HG02759 (cell line): Measurements from ENCODE around the gene C4orf33.
"Not testable (repeated sequence)": the region's sequence is repeated elsewhere in the genome, so short reads cannot be mapped to it uniquely, and the experiment has no call there.

Experiments used
- ATAC-seq: cut with Tn5 transposase; IDR thresholded peaks from one replicate; pipeline ENCODE4 v1.9.1; 2021; ENCODE audit warnings: mild to moderate bottlenecking, moderate library complexity; ENCODE audit not compliant: unreplicated experiment

C4orf33 gene

GRCh38 chr4:129095811-129096454 lies at the start of gene C4orf33:
Gene C4orf33 (plus strand): TSS chr4:129096152. CDS start chr4:129102611, 6,459 bp downstream.
- ATAC-seq, result peak; percentile 45

DNA sequence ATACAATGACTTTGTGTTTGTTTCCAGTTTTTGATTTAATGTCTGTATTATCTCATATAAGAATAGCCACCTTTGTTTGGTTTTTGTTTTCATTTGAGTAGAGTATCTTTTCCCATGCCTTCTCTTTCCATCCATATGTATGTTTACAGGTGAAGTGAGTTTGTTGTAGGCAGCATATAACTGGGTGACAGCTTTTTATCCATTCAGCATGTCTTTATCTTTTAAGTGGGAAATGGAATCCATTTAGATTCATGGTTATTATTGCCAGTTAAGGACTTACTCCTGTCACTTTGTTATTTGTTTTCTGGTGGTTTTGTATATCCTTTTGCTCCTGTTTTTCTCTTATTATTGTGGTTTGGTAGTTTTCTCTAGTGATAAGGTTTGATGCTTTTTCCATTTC lies 36.9 kb upstream of the C4orf33 start:
- no peak for ATAC-seq

- ATAC-seq, result no peak
Measured at GRCh38 chr4:129062580-129062979, 33.4 kb upstream of the C4orf33 start.

DNA sequence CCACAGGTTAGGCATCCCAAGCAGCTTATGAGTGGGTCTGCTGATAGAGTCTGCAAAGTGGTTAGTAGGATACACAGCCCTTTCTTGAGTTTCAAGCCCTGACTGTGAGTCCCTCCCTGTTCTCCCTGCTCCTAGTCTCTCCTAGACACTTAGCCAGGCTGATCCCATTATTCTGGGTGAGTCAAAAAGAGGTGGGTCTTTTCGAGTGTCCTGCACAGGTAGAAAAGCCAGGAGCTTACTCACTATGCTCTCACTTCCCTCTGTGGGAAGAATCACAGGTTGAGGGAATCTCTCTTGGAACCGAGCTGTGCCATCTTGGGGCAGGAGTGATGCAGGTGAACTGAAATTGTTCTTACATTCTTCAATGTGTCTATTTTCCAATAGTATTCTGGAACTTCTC lies 32.3 kb upstream of the C4orf33 start:
- no peak for ATAC-seq

DNA sequence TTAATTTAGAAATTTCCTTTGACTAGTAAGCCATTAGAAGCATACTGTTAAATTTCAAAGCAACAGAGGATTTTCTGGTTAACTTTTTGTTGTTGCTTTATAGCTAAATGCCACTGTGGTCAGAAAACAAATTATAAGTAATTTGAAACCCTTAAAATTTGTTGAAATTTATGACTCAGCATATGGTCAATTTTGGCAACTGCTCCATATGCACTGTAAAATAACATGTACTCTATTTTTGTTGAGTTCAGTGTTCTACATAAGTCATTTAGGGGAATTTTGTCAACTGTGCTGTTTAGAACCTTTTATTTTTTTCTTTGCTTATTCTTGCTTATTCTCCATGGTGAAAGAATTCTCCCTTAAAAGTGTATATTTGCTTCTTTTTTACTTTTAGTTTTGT lies 31.2 kb upstream of the C4orf33 start:
- no peak for ATAC-seq

GRCh38 chr4:129069537-129069936 lies 26.4 kb upstream of the C4orf33 start:
- not testable (repeated sequence) for ATAC-seq

DNA sequence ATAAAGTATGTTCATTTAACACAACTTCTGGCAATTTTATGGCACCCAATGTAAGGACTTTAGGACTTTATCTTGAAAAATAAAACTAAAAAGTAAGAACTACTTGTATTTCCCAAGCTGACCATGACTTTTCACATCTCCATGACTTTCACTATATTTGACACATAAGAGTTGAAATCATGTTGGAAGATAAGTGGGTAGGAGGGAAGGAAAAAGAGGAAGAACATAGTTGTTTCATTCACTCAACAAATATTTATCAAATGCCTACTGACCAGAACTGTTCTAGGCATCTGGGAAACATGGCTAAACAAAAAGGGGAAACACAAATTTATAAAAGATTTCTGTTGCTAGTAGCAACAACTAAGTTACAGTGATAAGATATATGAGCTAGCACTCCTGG lies 18.6 kb upstream of the C4orf33 start:
- no peak for ATAC-seq

DNA sequence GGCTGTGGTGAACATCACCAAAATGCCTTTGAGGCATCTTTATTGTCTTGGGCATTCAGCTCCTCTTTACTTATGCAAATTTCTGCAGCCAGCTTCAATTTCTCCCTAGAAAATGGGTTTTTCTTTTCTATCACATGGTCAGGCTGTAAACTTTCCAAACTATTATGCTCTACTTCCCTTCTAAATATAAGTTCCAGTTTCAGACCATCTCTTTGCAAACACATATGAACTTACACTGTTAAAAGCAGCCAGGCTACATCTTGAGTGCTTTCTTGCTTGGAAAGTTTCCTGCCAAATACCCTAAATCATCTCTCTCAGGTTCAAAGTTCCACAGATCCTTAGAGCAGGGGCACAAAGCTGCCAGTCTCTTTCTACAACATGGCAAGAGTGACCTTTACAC lies 15.8 kb upstream of the C4orf33 start:
- ATAC-seq, result no peak

DNA sequence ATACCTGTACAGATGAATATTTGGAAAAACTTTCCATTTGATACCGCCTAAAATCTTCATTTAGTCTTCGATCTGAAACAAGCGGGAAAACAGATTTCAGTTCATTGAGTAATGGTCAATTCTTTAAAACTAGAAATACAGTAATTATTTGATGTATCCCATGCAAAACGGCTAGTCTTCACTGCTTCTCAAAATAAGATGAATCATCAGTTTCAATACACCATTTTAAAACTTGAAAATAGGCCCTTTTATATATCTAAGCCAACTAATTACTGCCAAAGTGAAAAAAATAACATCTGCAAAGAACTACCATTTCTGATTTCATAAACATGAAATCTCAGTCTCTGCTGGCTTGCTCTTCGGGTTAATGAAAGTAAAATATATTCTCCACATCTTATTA lies 13.7 kb upstream of the C4orf33 start:
- ATAC-seq, result no peak

DNA sequence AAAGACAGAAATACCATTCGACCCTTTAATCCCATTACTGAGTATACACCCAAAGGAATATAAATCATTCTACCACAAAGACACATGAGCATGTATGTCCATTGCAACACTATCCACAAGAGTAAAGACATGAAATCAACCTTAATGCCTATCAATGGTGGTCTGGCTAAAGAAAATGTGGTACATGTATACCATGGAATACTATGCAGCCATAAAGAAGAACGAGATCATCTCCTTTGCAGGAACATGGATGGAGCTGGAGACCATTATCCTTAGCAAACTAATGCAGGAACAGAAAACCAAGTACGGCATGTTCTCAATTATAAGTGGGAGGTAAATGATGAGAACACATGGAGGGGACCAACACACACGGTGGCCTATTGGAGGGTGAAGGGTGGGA lies 10.5 kb upstream of the C4orf33 start:
- no peak for ATAC-seq

GRCh38 chr4:129087516-129087915 lies 8.4 kb upstream of the C4orf33 start:
- no peak for ATAC-seq

DNA sequence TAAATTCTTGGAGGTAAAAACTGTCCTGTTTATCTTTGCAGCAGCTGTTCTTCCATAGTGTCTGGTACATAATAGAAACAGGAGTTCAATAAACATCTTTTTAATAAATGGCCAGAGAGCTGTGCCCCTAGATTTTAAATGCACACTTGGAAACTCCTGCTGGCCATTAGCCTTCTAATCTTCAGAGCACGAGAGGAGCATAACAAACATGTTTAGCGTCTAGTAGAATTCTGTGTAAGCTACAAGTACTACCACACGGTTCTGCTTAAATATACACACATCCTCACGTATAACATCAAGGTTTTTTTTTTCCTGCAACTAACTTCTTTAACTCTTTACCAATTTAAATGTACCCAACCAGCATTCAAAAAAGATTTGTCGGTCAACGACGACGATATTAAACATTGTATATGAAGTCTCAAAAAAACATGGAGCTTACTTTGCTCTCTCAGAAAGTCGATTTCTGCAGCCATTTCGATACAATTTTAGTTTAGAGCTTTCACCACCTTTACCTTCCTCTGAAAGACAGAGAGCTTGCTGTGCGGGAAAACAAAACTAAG lies 3.2 kb upstream of the C4orf33 start:
- ATAC-seq, result no peak

DNA sequence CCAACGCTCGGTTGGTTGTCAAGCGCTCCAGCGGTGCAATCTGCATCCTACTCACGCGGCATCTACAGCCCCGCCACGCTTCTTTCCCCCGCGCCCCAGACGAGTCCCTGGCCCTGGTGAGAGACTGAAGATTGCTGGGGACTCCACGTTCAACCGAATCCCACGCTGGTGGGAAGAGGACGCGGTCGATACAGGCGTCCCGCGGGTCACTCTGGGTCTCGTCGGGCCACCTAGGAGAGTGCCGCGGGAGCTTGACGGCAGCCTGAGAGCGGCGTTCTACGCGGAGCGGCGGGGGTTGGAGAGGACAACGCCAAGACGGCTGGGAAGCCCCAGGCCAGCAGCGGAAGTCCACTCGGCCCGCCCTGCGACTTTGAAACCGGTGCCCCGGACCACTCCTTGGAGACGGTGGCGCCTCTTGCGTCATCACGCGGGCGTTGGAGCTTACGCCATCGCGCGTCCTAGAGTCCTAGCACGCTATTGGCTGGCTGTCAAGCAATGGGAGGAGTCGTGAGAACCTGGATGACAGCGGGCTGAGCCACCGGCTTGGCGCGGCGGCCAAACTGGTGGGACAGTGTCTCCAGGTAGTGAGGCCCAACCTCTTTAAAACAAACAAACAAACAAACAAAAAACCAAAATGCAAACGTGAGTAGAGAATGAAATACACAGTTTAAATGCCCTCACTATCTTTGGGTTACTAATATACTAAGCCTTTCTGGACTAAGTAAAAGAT lies 2.6 kb upstream of the C4orf33 start, which contains the start of gene SCLT1:
Gene SCLT1, minus strand, starts transcription at position 349 of the 730 bp plus-strand sequence. CDS start 436 bp downstream, outside the sequence.
- ATAC-seq, result peak; percentile 92

- no peak for ATAC-seq
Measured at GRCh38 chr4:129094347-129094746, 1.6 kb upstream of the C4orf33 start.

GRCh38 chr4:129098531-129099001 lies 2.6 kb downstream of the C4orf33 start:
- ATAC-seq, result no peak

DNA sequence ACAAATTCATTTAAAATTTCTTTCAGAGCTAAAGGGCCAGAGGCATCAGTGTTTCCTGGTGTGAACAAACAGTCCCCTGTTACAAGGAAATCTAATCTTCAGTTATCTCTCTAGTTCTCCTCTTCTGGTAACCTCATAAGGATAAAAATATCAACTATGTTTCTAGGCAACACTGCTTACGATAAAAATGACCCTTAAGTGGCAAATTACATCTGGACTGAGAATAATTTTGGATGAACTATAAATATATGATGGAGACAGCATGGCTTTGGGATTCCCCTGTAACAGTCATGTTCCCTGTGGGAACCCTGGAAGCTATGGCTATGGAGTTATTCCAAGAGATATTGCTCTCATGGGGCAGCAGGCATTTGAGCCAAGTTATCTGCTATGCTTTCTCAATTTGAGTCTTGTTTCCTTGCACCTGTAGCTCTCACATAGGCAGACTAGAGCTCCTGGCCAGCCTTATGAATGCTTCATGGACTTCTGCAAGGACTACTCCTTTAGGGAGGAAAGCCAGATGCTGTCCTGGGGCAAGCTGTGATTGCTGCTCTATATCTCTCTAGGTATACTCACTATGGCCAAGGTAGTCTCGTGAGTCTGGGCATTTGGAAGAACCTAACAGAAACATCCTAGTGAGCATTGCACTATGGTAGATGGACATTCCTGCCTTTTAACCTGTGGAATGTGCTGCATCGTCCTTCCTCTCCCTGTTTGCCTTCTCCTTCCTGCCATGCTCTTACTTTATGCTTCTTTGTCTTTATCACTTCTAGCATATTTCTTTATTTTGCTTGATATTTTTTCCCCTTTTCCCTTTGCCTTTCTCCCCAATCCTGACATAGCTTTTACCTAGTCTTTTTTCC lies 14.2 kb downstream of the C4orf33 start:
- ATAC-seq, result no peak

DNA sequence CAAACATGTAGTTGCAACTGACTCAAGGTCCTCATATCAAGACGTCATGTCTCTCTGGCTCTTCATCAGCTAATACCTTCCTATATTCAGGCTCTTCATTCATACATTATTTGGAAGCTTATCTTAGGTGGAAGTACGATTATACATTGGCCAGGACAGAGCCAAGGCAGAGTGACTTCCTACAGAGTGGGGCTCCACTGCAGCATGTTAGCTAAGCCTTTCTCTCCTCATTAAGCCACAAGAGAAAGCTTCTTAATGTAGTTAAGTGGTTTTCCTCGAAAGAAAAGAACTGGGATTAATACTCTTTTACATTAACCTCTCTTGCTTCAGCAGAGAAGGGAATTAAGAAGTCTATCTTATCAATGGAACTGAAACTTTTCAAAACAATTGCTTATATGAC lies 15.0 kb downstream of the C4orf33 start:
- no peak for ATAC-seq

- ATAC-seq, result no peak
Measured at GRCh38 chr4:129111919-129112318, 16.0 kb downstream of the C4orf33 start.

- no peak for ATAC-seq
Measured at GRCh38 chr4:129113434-129113833, 17.5 kb downstream of the C4orf33 start.

- no peak for ATAC-seq
Measured at GRCh38 chr4:129113919-129114318, 18.0 kb downstream of the C4orf33 start.

GRCh38 chr4:129117705-129118104 lies 21.8 kb downstream of the C4orf33 start:
- ATAC-seq, result no peak
